IMR-90 (cell line): ENCODE results near the gene CALY. TPM values are rescaled to one million over a fixed set of nuclear protein-coding genes. Genes with fewer than 3 reads are reported as not detected.

Experiments used
- ATAC-seq: fragments of 200-7000 bp; cut with Tn5 transposase; 2 replicates; pipeline ENCODE4 v1.9.1; 2020; ENCODE audit warnings: low read depth, mild to moderate bottlenecking, moderate library complexity
- BruUV-seq: library from RNA; stranded (reverse); fragments of 400-500 nt; replicated peaks from 2 replicates; lab custom pipeline; 2021; lab: Mats Ljungman, UMichigan
- CTCF ChIA-PET: fragments of 300-600 bp; formaldehyde crosslinking; extraction: SDS; loops from one replicate; lab custom pipeline; 2021; ENCODE audit warnings: antibody characterized with exemption; lab: Yijun Ruan, JAX
- POLR2A ChIA-PET: fragments of 300-600 bp; sonication (Branson Sonifier 250); formaldehyde crosslinking; loops from one replicate; lab custom pipeline; 2022; ENCODE audit warnings: antibody characterized with exemption; ENCODE audit not compliant: unreplicated experiment; lab: Charles Lee
- DNase-seq: peaks from one replicate; pipeline ENCODE4 v3.0.0; 2013
- H2AFZ ChIP-seq: replicated peaks from 2 replicates; pipeline ENCODE3; 2013; ENCODE audit warnings: low read length, mild to moderate bottlenecking; ENCODE audit not compliant: poor library complexity
- H2AK5ac ChIP-seq: 2 replicates; pipeline ENCODE4 v1.6.1; 2013; ENCODE audit warnings: low read depth, low read length, inconsistent platforms
- H2AK9ac ChIP-seq: replicated peaks from 2 replicates; pipeline ENCODE3; 2013; ENCODE audit warnings: mild to moderate bottlenecking, low read depth, low read length, moderate library complexity; ENCODE audit not compliant: poor library complexity
- H2BK120ac ChIP-seq: 2 replicates; pipeline ENCODE4 v1.6.1; 2013; ENCODE audit warnings: low read depth, low read length, inconsistent platforms
- H2BK15ac ChIP-seq: 3 replicates; pipeline ENCODE4 v1.6.1; 2013; ENCODE audit warnings: low read depth, low read length, inconsistent platforms
- H2BK20ac ChIP-seq: 2 replicates; pipeline ENCODE4 v1.6.1; 2013; ENCODE audit warnings: low read depth, mild to moderate bottlenecking, inconsistent platforms, low read length, moderate library complexity
- H2BK5ac ChIP-seq: 2 replicates; pipeline ENCODE4 v1.6.1; 2013; ENCODE audit warnings: mild to moderate bottlenecking, low read depth, low read length, inconsistent platforms; ENCODE audit not compliant: poor library complexity, severe bottlenecking
- H3K14ac ChIP-seq: replicated peaks from 2 replicates; pipeline ENCODE4 v1.6.1; 2013; ENCODE audit warnings: low read depth, low read length, inconsistent platforms
- H3K18ac ChIP-seq: 2 replicates; pipeline ENCODE4 v1.6.1; 2013; ENCODE audit warnings: low read depth, low read length, control low read depth
- H3K23ac ChIP-seq: 2 replicates; pipeline ENCODE4 v1.6.1; 2013; ENCODE audit warnings: low read depth, low read length, inconsistent platforms
- H3K27ac ChIP-seq: 2 replicates; pipeline ENCODE4 v1.5.1; 2013; ENCODE audit warnings: mild to moderate bottlenecking, control low read depth, low read length; ENCODE audit not compliant: insufficient read depth
- H3K27me3 ChIP-seq: 2 replicates; pipeline ENCODE4 v1.6.1; 2013; ENCODE audit warnings: low read length; ENCODE audit not compliant: control insufficient read depth, insufficient read depth
- H3K36me3 ChIP-seq: 2 replicates; pipeline ENCODE4 v1.6.1; 2013; ENCODE audit warnings: low read length, mixed read lengths; ENCODE audit not compliant: control insufficient read depth, insufficient read depth
- H3K4ac ChIP-seq: 2 replicates; pipeline ENCODE4 v1.6.1; 2013; ENCODE audit warnings: low read depth, low read length, inconsistent platforms
- H3K4me1 ChIP-seq: 2 replicates; pipeline ENCODE4 v1.6.1; 2013; ENCODE audit warnings: low read length, mixed read lengths; ENCODE audit not compliant: control insufficient read depth, insufficient read depth
- H3K4me2 ChIP-seq: 2 replicates; pipeline ENCODE4 v1.6.1; 2013; ENCODE audit warnings: low read depth, mild to moderate bottlenecking, control low read depth, low read length, moderate library complexity
- H3K4me3 ChIP-seq: 2 replicates; pipeline ENCODE4 v1.5.1; 2013; ENCODE audit warnings: low read depth, mild to moderate bottlenecking, control low read depth, low read length, moderate library complexity; ENCODE audit not compliant: insufficient read depth
- H3K56ac ChIP-seq: 2 replicates; pipeline ENCODE4 v1.6.1; 2013; ENCODE audit warnings: low read length, inconsistent platforms; ENCODE audit not compliant: insufficient read depth; ENCODE audit errors: extremely low read depth
- H3K79me1 ChIP-seq, 2 experiments: 2 replicates each; pipeline ENCODE4 v1.6.1; 2013; ENCODE audit warnings: low read length in 2 of 2, inconsistent platforms in 1 of 2, low read depth in 1 of 2
- H3K9ac ChIP-seq: 2 replicates; pipeline ENCODE4 v1.6.1; 2013; ENCODE audit warnings: low read depth, low read length, control low read depth
- H3K9me1 ChIP-seq: 2 replicates; pipeline ENCODE4 v1.6.1; 2013; ENCODE audit warnings: low read length, inconsistent platforms; ENCODE audit not compliant: insufficient read depth
- H3K9me3 ChIP-seq: 2 replicates; pipeline ENCODE4 v1.6.1; 2013; ENCODE audit warnings: low read length; ENCODE audit not compliant: control insufficient read depth, insufficient read depth
- H4K20me1 ChIP-seq: 2 replicates; pipeline ENCODE4 v1.6.1; 2013; ENCODE audit warnings: low read length, inconsistent platforms; ENCODE audit not compliant: insufficient read depth
- H4K5ac ChIP-seq: 2 replicates; pipeline ENCODE4 v1.6.1; 2013; ENCODE audit warnings: mild to moderate bottlenecking, low read depth, low read length, control low read depth
- H4K8ac ChIP-seq, 2 experiments: 2 replicates each; pipeline ENCODE4 v1.6.1; 2013; ENCODE audit warnings: low read depth in 2 of 2, low read length in 2 of 2, control low read depth in 1 of 2, inconsistent platforms in 1 of 2
- H4K91ac ChIP-seq: 2 replicates; pipeline ENCODE4 v1.6.1; 2013; ENCODE audit warnings: low read depth, low read length, inconsistent platforms; ENCODE audit not compliant: insufficient read depth
- CEBPB ChIP-seq: IDR thresholded peaks from 2 replicates; pipeline ENCODE4 v1.6.1; 2012; ENCODE audit warnings: low read depth, low read length, improper control_type of control experiment
- CTCF ChIP-seq: conservative IDR thresholded peaks from 2 replicates; pipeline ENCODE4 v1.5.1; 2012; ENCODE audit warnings: mild to moderate bottlenecking, low read depth, low read length, improper control_type of control experiment
- ELK1 ChIP-seq: fragments of 150-350 bp; IDR thresholded peaks from 2 replicates; pipeline ENCODE4 v1.6.1; 2016; ENCODE audit warnings: low read depth, mild to moderate bottlenecking, low read length, moderate library complexity, borderline replicate concordance
- MXI1 ChIP-seq: IDR thresholded peaks from 2 replicates; pipeline ENCODE4 v1.6.1; 2012; ENCODE audit warnings: low read depth, mild to moderate bottlenecking, low read length, moderate library complexity, borderline replicate concordance
- NFE2L2 ChIP-seq: fragments of 150-350 bp; IDR thresholded peaks from 2 replicates; pipeline ENCODE4 v1.6.1; 2016; ENCODE audit warnings: low read depth, mild to moderate bottlenecking, low read length
- RAD21 ChIP-seq: IDR thresholded peaks from 2 replicates; pipeline ENCODE4 v1.6.1; 2012; ENCODE audit warnings: low read length, improper control_type of control experiment
- USF2 ChIP-seq: fragments of 150-350 bp; IDR thresholded peaks from 2 replicates; pipeline ENCODE4 v1.6.1; 2017; ENCODE audit warnings: mild to moderate bottlenecking, antibody characterized with exemption, low read length, low read depth
- WGBS, 2 experiments: methylation state at CpG; one replicate each; pipeline versions ENCODE4 v1.1.5 to v1.1.7; 2013; ENCODE audit warnings: missing lambda C conversion rate in 2 of 2; ENCODE audit not compliant: insufficient read length in 1 of 2; ENCODE audit errors: extremely low coverage in 2 of 2; 5-methylcytosine and 5-hydroxymethylcytosine counted together
- dilution Hi-C: fragments of 300-500 bp; cut with HindIII; formaldehyde crosslinking; loops from one replicate; pipeline ENCODE4 v1.14.3; 2018; ENCODE audit warnings: low sequenced_read_pairs; ENCODE audit not compliant: unreplicated experiment
- in situ Hi-C: fragments of 300-500 bp; cut with MboI; formaldehyde crosslinking; loops from 3 replicates; pipeline ENCODE4 v1.14.3; 2019; ENCODE audit warnings: low sequenced_read_pairs, inconsistent platforms, mixed read lengths
- intact Hi-C: fragments of 100-400 bp; cut with micrococcal nuclease; formaldehyde crosslinking; loops from 2 replicates; pipeline ENCODE4 v1.10.0; 2022
- polyA plus RNA-seq, 3 experiments: library from polyadenylated mRNA; depleted of rRNA; stranded (reverse); fragments of >200 nt; gene quantifications; 2 replicates each; pipeline ENCODE4 v1.2.3, GENCODE V29; 2012; ENCODE audit warnings: low replicate concordance in 1 of 3
- total RNA-seq: library from RNA; depleted of rRNA; stranded (reverse); fragments of >200 nt; gene quantifications from 2 replicates; pipeline ENCODE4 v1.2.3, GENCODE V29; 2012

CALY gene
- total and polyA plus RNA-seq, 2 of the 4 experiments (the other 2 are of a cell fraction), result 0.34 TPM; not detected in 1

GRCh38 chr10:133356549-133357284 lies 20.0 kb upstream of the CALY start (continued):
- no peak for TF ChIP-seq USF2

GRCh38 chr10:133355991-133356390 lies 19.3 kb upstream of the CALY start:
- no peak overlapping the region for H2BK15ac ChIP-seq
- peak overlapping the region; percentile 7 for H2AK9ac ChIP-seq
- intact Hi-C loops (no loop called here), dilution Hi-C loops (no loop called here), in situ Hi-C loops (no loop called here)
- WGBS, 2 experiments, result 100% methylated on average over 2 of the region's 3 CpGs; no CpG with 5 or more reads in 1 of the 2 experiments
- H3K14ac ChIP-seq, result no peak overlapping the region
- H4K20me1 ChIP-seq, result peaks cover 3% of the 10 kb centered on the region
- ATAC-seq, result no peak
- H4K91ac ChIP-seq, result no peak overlapping the region
- H4K8ac ChIP-seq, result no peak overlapping the region
- H2AK5ac ChIP-seq, result no peak overlapping the region
- H3K4me1 ChIP-seq, result peaks cover 6% of the 10 kb centered on the region; the same call in 1 of the 2 replicates
- H3K23ac ChIP-seq, result no peak overlapping the region
- H3K18ac ChIP-seq, result no peak overlapping the region
- H3K79me1 ChIP-seq, result peaks cover 8 to 13% of the 10 kb centered on the region in 2 experiments; a peak in 2 of 4 replicates
- H3K27ac ChIP-seq, result no peak overlapping the region
- no peak overlapping the region for H2AFZ ChIP-seq
- H3K4me3 ChIP-seq, result no peak overlapping the region
- H3K4ac ChIP-seq, result no peak overlapping the region
- H3K56ac ChIP-seq, result no peak overlapping the region
- ChIA-PET POLR2A (no interaction called here), CTCF (no interaction called here)
- no TSS peak for BruUV-seq
- H2BK20ac ChIP-seq, result no peak overlapping the region
- no peak for DNase-seq
- H3K27me3 ChIP-seq, result no peaks in the 10 kb centered on the region
- H3K9ac ChIP-seq, result no peak overlapping the region
- H2BK120ac ChIP-seq, result no peak overlapping the region
- H3K36me3 ChIP-seq, result peaks cover 5% of the 10 kb centered on the region; the same call in 1 of the 2 replicates
- H3K9me1 ChIP-seq, result no peaks in the 10 kb centered on the region
- no peak overlapping the region for H2BK5ac ChIP-seq
- no peak overlapping the region for H3K4me2 ChIP-seq
- no peaks in the 10 kb centered on the region for H3K9me3 ChIP-seq
- H4K5ac ChIP-seq, result no peak overlapping the region
- no peak for TF ChIP-seq ELK1
- TF ChIP-seq CEBPB, result no peak
- no peak for TF ChIP-seq USF2
- no peak for TF ChIP-seq MXI1
- no peak for TF ChIP-seq NFE2L2
- TF ChIP-seq RAD21, result no peak
- TF ChIP-seq CTCF, result no peak
